Stimulated activated naive CD4-positive, alpha-beta T cell (primary cell): ENCODE results near the gene INHBE.
A peak's percentile ranks its signal among the peaks of the same experiment; 100 is the strongest.
"Not testable (repeated sequence)": the region's sequence is repeated elsewhere in the genome, so short reads cannot be mapped to it uniquely, and the experiment has no call there.

Experiments
- DNase-seq, 6 experiments: peaks; one replicate each; lab custom pipeline; 2025; lab: John Stamatoyannopoulos, UW

The INHBE gene

DNA sequence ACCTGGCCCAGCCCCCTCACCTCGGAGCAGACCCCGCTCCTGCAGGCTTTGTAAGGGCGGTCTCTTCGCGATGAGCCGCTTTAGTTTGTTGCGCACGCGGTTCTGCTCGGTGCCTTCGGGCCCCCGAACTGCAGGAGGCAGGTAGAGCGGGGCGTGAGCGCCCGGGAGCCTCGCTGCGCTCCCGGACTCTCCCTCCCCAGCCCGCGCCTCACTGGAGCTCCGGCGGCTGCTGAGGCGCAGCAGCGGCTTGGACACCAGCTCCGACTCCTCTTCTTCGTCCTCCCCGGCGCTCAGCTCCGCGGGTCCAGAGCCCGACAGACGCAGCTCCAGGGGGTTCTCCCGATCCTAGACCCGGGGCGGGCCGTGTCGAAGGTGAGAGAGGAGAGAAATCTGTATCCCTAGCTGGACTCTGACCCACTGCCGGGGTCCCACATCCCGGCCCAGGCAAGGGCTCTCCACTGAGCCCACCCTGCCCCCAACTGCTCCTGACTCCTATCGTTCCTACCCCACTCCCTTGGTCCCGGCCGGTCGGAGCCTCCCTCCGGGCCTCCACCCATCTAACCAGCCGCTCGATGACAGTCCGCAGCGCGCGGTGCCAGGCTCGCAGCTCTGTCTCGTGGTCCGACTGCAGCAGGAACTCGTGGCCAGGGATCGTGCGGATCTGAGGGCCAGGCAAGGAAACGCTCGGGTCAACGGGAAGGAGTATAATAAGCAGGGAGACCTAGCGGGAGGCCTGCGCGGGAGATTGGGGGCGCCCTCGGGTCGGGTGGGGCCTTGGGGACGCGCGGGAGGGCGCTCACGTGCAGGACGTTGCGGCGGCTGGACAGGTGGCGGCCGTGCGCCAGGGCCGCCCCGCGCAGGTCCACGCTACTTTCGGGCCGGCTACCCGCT is 20.4 kb downstream of the INHBE start:
- peak in 1 of 6 experiments; percentile 9 for DNase-seq

DNA sequence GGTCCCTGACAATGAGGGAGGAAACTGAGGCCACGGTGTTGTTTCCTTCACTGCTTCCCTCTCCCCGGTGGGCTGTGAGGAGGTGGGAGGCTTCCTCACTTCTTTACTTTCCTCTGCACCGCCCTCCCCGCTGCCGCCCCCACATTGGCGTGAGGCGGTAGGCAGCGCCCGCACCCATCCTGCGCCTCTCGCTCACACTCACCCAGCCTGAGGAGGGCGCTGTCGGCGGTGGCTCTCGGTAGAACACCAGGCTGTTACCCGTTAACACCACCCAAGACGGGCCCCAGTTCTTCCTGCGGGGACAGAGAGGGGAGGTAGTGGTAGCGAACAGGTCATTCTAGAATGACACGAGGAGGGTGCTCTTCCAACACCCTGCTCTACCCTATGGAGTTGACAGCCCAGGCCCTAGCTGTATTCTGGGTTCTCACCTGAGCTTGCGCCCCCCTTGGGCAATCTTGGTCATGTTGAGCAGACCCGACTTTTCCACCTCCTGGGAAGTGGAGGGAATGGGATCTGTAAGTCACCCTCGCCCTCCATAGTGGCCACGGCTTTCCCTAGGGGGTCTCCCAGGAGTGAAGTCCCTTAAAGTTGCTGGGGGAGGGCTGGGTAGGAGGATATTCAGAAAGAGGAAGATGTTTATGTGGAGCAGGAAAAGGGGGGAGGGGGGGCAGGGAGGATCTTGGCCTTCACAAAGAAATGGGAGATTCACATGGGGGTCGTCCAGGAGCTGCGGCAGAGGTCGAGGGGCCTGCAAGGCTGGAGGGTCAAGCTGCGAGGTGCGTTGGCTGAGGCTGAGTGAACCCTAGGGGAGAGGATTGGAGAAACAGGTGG is 21.3 kb downstream of the INHBE start:
- DNase-seq: peak; percentile 43 to 70 (median 56)

DNA sequence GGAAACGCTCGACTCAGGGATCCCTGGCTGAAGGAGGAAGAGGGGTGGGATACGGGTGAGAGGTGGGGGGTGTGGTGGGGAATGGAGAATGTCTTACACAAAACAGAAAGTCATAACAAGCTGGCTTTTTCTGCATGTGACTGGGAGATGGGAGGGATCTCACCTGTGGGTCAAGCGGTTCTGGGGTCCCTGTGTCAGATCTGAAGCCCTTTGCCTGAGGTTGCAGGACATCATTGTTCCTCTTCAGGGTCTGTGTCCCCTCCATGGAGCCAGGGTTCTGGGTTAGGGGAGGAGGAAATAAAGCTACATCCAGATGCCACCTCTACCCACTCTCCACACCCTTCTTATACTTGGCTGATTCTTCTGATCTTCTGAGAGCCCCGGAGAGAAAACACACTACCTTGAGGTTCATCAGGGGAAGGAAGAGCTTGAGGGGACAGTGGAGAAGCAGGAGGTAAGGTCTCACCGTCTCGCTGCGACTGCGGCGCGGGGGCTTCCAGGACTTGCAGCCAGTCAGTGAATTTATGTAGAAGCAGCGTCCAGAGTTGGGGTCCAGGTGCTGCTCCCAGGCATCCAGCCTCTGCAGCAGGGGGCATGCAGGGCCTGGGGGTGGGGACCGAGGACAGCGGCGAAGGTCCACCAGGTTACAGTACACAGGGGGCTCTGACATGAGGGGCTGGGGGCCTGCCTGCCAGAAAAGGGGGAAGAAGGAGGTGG is 22.0 kb downstream of the INHBE start:
- peak in 4 of 6 experiments; percentile 32 to 63 (median 40) for DNase-seq

DNA sequence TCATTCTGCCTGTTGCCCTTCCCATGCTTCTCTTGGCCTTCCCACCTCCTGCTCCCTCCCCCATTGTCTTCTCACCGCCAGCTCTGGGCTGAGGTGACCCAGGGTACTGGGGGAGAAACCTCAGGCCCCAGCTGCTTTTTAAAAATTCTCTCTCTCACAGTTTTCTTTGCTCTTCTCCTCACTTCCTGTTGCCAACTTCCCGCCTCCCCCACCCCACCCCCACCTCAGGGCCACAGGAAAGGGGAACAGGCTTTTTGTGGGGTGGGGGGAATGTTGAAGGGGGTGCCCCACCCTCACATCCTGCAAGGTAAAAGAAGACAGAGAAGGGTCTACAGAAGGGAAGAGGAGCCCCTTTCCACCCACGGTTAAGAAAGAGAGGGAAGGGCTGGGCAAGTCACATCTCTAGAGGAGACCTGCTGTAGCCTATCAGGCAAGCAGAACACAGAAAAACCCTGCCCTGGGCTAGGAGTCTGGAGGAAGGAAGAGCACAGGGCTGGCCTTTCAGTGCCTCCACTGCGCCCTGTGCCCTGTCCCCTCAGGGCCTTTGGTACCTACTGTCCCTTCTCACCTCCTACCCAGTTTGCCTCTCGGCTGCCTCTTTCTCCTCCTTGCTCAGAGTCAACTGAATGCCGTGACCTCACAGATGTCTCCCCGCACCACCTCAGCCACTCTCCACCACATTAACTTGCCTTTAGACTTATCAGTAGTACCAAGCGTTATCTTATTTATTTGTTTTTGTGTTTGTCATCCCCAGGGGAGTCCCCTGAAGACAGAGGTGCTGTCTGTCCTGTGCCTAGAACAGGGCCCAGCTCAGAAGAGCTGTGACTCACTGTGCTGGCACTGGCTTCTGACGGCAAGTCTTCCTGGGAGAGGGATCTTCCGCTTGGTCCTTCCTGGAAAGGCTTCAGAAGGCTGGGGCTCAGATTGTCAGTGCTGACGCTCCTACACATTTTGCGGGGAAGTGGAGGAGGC is 22.9 kb downstream of the INHBE start:
- DNase-seq: peak; percentile 49 to 78 (median 64)

DNA sequence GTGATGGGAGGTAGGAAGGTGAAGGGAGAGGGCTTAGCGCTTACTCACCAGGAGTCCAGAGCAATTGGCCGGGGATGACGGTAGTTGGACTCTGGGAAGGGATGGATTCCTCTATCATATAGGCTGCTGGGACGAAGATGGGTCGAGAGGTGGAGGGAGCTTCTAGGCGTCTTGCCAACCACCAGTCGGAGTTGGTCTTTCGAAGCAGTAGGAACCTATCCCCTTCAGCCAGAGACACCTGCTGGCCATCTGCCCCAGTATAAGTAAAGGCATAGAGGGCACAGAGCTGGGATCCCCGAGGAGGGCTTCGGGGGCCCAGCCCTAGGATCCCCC is 23.9 kb downstream of the INHBE start:
- no peak for DNase-seq

DNA sequence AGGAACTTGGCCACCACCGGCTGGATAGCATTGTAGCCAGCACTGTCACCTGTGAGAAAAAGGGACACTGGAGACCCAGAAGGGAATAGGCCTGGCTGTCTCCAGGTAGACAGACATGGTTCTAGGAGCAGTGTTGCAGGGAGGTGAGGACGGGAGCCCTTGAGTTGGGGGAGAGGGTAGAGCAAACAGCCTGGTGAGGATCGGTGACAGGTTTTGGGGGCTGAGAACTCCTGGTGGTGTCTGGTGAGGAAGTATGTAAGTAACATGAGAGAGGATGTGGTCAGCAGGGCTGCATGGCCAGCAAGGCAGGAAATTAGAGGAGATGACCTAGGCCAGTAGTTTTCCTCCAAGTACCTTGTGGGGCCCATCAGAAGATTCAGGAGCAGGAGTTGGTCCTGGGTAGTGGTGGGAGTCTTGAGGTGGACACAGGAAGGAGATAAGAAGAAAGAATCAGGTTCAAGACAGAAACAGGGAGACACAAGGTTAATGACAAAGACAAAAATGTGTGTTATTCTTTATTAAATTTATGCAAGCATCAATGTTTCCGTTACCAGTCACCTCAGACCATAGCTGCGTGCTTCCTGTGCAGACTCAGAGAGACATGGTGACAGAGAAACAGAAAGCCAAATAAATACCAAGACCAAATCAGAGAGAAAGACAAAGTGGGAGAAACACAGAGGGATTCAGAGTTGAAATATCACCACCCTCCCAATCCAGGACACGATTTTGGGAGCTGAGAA is 24.4 kb downstream of the INHBE start, which contains the start of gene ARHGAP9:
Gene ARHGAP9, minus strand, starts transcription at position 491 of the 740 bp plus-strand sequence. Its CDS starts 460 bp downstream, at position 31.
- DNase-seq: peak in 5 of 6 experiments; percentile 57 to 86 (median 83)

DNA sequence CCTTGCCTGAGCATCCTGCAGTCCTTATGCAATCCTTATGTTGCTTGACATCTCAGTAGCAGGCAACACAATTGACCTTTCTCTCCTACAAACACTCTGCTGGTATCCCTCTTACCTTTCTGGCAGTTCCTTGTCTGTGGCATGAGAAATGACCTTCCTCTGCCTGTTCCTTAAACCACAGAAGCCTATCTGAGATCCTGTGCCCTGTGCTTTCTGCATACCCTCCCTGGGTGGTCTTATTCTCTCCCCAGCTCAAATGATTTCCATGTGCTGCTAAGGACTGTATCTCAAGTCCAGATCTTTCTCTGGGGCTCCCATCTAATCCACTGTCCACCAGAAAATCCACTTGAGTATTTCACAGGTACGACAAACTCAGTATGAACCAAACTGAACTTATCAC is 26.6 kb downstream of the INHBE start:
- DNase-seq: no peak

DNA sequence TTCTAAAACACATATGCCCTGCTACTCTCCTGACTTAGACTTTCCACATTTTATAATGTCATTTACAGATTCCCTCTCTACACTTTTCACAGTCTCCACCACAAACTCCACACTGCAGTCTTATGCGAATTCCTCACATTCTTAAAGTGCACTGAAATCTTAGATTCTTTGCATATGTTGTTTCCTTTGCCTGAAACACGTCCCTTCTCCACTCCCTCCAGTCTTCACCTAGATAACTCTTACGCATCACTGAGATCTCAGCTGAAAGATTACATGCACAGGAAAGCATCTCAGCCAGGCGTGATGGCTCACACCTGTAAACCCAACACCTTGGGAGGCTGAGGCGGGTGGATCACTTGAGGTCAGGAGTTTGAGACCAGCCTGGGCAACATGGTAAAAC is 28.4 kb downstream of the INHBE start:
- no peak for DNase-seq

DNA sequence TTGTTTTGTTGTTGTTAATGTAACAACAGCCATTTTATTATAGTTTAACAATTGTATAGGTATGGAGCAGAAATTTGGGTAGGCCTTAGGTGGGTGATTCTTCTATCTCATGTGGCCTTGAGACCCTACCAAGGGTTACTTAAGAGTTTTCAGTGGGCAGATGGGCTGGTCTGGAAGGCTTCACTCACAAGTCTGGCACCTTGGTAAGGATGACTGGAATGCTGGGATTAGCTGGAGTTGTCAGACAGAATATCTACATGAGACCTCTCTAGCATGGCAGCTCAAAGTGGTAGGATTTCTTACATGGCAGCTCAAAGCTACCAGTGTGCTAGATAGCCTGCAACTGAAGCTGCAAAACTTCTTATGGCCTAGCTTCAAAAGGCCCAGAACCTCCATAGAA is 30.6 kb downstream of the INHBE start:
- no peak for DNase-seq

DNA sequence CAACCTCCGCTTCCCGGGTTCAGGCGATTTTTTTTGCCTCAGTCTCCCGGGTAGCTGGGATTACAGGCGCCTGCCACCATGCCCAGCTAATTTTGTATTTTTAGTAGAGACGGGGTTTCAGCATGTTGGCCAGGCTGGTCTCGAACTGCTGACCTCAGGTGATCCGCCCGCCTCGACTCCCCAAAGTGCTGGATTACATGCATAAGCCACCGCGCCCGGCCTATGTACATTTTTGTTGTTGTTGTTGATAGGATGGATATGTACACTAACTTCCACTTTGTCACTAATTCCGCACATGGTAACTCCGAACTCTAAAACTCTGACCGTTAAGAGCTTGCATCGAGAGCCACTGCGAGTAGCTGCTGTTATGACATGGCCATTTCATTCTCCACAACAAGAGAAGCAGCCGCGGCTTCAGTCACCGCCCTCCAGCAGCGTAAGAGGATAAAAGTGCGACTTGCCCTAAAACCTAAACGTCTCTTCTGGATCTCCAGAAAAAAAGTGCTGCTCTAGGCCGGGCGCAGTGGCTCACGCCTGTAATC is 32.0 kb downstream of the INHBE start:
- no peak for DNase-seq

DNA sequence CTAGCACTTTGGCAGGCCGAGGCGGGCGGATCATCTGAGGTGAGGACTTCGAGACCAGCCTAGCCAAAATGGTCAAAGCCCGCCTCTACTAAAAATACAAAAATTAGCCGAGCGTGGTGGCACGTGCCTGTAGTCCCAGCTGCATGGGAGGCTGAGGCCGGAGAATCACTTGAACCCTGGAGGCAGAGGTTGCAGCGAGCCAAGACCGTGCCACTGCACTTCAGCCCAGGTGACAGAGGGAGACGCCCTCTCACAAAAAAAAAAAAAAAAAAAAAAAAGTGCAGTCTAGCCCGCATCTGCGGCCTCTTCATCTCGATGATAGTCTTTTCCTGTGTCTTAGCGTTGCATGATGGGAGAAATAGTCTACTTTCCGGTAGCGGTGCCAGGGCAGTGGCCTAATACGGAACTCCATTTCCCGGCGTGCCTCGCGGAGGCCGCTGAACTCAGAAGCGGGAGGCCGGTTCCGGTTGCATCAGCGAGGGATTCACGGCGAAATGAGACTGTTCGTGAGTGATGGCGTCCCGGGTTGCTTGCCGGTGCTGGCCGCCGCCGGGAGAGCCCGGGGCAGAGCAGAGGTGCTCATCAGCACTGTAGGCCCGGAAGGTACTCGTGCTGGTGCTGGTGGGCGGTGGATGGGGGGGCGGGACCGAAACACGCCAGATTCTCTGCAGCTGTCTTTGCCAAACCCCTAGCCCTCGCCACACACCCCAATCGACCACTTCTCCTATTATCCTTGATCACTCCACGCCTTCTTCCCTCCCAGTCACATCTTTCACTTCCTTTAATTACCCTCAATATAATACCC is 32.7 kb downstream of the INHBE start, which contains the start of gene MARS1:
Gene MARS1, plus strand, starts transcription at position 472 of the 805 bp plus-strand sequence. Its CDS starts 23 bp downstream, at position 495.
- DNase-seq: peak; percentile 75 to 94 (median 91)

DNA sequence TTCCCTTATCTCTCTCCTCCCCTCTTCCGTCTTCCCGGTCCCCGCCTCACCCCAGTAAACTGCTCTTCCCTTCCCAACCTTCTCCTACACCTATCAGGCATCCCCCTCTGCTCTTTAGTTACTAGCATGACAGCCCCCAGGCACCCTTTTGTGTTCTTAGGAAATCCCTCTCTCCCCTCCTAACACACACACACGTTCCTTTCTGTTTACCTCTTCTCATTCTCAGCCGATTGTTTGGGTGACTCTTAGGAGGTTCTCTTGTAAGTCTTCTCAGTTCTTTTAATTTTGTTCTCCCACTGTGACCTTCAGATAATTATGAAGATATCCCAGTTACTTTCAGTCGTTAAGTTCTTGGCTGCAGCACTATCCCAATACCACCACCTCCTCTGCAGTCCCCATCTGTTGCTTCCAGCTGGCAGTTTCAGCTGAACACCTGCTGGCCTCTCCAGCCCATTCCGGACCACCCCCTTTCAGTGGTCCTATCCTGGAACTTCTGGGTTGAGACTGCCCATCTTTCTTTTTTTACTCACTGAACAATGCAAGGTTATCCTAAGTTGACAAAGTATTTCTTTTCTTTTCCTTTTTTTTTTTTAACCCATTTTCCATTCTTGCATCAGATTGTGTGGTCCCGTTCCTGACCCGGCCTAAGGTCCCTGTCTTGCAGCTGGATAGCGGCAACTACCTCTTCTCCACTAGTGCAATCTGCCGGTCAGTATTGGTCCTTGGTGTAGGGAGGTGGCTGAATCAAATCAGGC is 33.5 kb downstream of the INHBE start:
- peak in 1 of 6 experiments; percentile 1 for DNase-seq

DNA sequence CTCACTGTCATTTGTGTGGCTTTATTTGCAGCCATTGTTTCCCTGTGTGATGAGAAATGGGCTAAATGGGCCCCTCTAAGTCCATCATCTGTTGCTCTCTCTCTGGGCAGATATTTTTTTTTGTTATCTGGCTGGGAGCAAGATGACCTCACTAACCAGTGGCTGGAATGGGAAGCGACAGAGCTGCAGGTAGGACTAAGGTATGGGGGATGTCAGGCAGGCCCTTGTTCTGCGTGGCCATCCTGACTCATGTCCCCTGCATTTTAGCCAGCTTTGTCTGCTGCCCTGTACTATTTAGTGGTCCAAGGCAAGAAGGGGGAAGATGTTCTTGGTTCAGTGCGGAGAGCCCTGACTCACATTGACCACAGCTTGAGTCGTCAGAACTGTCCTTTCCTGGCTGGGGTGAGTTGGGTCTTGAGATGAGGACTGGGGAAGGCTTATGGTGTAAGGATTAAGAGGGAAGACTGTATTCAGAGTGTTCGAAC is 34.1 kb downstream of the INHBE start:
- no peak for DNase-seq

DNA sequence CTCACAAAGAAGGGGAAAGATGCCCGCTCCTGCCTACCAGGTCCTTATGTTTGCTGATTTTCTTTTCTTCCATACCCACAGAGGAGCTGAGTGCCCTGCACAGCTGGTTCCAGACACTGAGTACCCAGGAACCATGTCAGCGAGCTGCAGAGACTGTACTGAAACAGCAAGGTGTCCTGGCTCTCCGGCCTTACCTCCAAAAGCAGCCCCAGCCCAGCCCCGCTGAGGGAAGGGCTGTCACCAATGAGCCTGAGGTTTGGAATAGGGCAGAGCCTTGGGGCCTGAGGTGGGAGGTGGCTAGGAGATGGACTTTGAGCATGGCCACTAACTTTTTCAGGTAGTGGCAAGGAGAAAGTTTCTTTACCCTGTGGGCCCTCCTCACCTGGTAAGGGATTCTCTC is 35.0 kb downstream of the INHBE start:
- DNase-seq: no peak

DNA sequence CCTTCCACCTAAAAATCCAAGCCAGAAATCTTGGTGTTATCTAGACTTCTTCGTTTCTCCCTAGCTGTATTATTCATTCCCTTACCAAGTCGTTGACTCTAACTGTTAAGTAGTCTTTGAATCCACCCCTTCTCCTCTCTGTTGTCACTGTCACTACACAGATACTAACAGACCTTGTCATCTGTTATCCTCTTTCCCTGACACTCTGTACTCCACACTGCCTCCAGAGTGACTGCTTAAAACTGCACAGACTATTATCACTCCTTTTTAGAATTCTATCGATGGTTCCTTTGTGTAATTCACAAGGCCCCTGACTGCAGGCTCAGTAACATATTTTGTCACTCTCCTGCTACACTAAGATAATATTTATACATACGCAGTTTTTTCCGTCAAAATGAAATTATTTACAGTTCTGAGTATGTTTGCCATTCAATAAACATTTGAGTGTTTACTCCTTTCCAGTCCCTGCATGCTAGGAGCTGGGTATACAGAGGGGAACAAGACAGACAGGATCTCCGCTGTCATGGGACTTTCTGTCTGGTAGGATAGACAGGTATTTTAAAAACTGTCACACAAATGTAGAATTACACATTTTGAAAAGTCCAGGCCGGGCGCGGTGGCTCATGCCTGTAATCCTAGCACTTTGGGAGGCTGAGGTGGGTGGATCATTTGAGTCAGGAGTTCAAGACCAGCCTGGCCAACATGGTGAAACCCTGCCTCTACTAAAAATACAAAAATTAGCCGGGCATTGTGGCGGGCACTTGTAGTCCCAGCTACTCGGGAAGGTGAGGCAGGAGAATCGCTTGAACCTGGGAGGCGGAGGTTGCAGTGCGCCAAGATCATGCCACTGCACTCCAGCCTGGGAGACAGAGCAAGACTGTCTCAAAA is 36.5 kb downstream of the INHBE start:
- peak in 1 of 6 experiments; percentile 16 for DNase-seq

DNA sequence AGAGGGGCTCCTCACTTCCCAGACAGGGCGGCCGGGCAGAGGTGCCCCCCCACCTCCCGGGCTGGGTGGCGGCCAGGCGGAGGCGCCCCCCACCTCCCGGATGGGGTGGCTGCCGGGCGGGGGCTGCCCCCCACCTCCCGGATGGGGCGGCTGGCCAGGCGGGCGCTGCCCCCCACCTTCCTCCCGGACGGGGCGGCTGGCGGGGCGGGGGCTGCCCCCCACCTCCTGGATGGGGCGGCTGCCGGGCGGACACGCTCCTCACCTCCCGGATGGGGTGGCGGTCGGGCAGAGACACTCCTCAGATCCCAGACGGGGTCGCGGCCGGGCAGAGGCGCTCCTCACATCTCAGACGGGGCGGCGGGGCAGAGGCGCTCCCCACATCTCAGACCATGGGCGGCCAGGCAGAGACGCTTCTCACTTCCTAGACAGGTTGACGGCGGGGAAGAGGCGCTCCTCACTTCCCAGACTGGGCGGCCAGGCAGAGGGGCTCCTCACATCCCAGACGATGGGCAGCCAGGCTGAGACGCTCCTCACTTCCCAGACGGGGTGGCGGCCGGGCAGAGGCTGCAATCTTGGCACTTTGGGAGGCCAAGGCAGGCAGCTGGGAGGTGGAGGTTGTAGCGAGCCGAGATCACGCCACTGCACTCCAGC is 40.1 kb downstream of the INHBE start:
- not testable (repeated sequence) for DNase-seq
